Measurements from ENCODE around the gene RASA3.

GRCh38 chr13:114115796-114116195 is 16.6 kb downstream of the RASA3 start:
- TF ChIP-seq CTCF (IDR thresholded peaks at IDR 0.05 in 2 of 3, conservative IDR thresholded peaks at IDR 0.05 in 1 of 3; ENCODE audit: control insufficient read depth in 2 of 3, extremely low read depth in 1 of 3, insufficient read depth in 1 of 3, low read depth in 3 of 3, low read length in 3 of 3) (no peak), ZNF384 (IDR thresholded peaks at IDR 0.05; ENCODE audit: borderline replicate concordance, low read depth, low read length) (no peak), RAD21 (IDR thresholded peaks at IDR 0.05; ENCODE audit: insufficient read depth, low read depth, low read length) (no peak), EZH2 (IDR thresholded peaks at IDR 0.05; ENCODE audit: borderline replicate concordance, control insufficient read depth, low read depth, low read length) (no peak), ZBTB4 (CRISPR knock-in tag; IDR thresholded peaks at IDR 0.05) (no peak), USF2 (IDR thresholded peaks at IDR 0.05; ENCODE audit: borderline replicate concordance, low read depth, low read length) (no peak)

All from GM12878 (cell line).